Ovary (tissue), 9 donors: ENCODE results near the gene RABL2B. TPM values are rescaled to one million over a fixed set of nuclear protein-coding genes. Genes with fewer than 3 reads are reported as not detected.

Experiments
- DNase-seq, 5 donors: peaks; one replicate each; pipeline ENCODE4 v3.0.0-alpha.2; 2019 to 2020
- H3K27ac ChIP-seq, 2 donors: fragments of 200-600 bp; one replicate each; pipeline versions ENCODE4 v1.5.1 to v1.8.0; 2019 to 2022
- H3K27me3 ChIP-seq: fragments of 200-600 bp; one replicate; pipeline ENCODE4 v1.8.0; 2022
- H3K36me3 ChIP-seq: fragments of 200-600 bp; sonication (generic); one replicate; pipeline ENCODE4 v1.5.1; 2019
- H3K4me1 ChIP-seq: one replicate; pipeline ENCODE4 v1.8.1; 2013; ENCODE audit warnings: mild to moderate bottlenecking, moderate library complexity; ENCODE audit not compliant: insufficient read depth
- H3K4me3 ChIP-seq: fragments of 200-600 bp; sonication (generic); one replicate; pipeline ENCODE4 v1.5.1; 2017
- H3K9me3 ChIP-seq, 2 donors: fragments of 200-600 bp in 1 of 2; sonication (generic) in 1 of 2; one replicate each; pipeline versions ENCODE4 v1.5.1 to v1.8.1; 2013 to 2019; ENCODE audit warnings: mild to moderate bottlenecking in 1 of 2, moderate library complexity in 1 of 2
- CTCF ChIP-seq, 3 donors: fragments of 450-650 bp in 2 of 3; fragments of 200-600 bp in 1 of 3; IDR thresholded peaks; one replicate each; pipeline versions ENCODE4 v1.5.1 to v1.8.0; 2016 to 2022; ENCODE audit warnings: antibody characterized with exemption in 3 of 3, mild to moderate bottlenecking in 1 of 3
- EP300 ChIP-seq: sonication (generic); formaldehyde crosslinking; IDR thresholded peaks from one replicate; pipeline ENCODE4 v1.6.1; 2017; ENCODE audit warnings: antibody characterized with exemption
- POLR2A ChIP-seq: fragments of 450-650 bp; IDR thresholded peaks from one replicate; pipeline ENCODE4 v1.6.1; 2017; ENCODE audit warnings: antibody characterized with exemption, mild to moderate bottlenecking, moderate library complexity
- WGBS, 3 donors: extraction: QIAGEN DNeasy Blood & Tissue Kit in 1 of 3; methylation state at CpG; one replicate each; pipeline versions ENCODE4 v1.1.5 to v1.1.7; 2013 to 2017; 5-methylcytosine and 5-hydroxymethylcytosine counted together
- intact Hi-C, 4 donors: fragments of 100-400 bp; cut with DNase I; formaldehyde crosslinking; loops; one replicate each; pipeline versions ENCODE4 v1.11.0 to v1.15.1; 2022 to 2023
- polyA plus RNA-seq, 2 donors: library from polyadenylated mRNA; stranded (reverse); fragments of 200-250 nt in 1 of 2; fragments of 350-450 nt in 1 of 2; fragmentation: Illumina TruSeq in 1 of 2; extraction: RNeasy Lipid Tissue Mini Kit (QIAGEN cat#74804) in 1 of 2; gene quantifications; one replicate each; pipeline ENCODE4 v1.2.3, GENCODE V29; 2013 to 2014
- total RNA-seq, 7 donors: library from RNA; depleted of rRNA in 2 of 7; stranded (reverse); fragments of >200 nt in 2 of 7; fragmentation: NEBNext Ultra II Directional in 3 of 7; extraction: Animal tissue kit (Norgen Biotek cat#: 25700) in 3 of 7; gene quantifications; one replicate each; pipeline versions ENCODE4 v1.1.0 to v1.2.4, GENCODE V29; 2016 to 2023
- donor health status: DM: no; HTN: no; CAD: no; lungs with moderate emphysema.
- donor health status: DM: no; HTN: no; CAD: no.
- donor health status: Bipolar disorder and iron deficiency.
- donor health status: DM: yes; HTN: yes; CAD: no.
- donor health status: DM: no; HTN: no; CAD: no.
- donor health status: DM: yes; HTN: yes; CAD: no.

RABL2B gene
- total and polyA plus RNA-seq, 9 donors, result 15.6 to 50.8 (median 28.4) TPM

- Histone ChIP-seq H3K4me1 (no peaks in the 10 kb centered on the region), H3K27me3 (no peaks in the 10 kb centered on the region), H3K9me3 (no peaks in the 10 kb centered on the region), H3K4me3 (no peak overlapping the region), H3K27ac (no peak overlapping the region), H3K36me3 (no peaks in the 10 kb centered on the region)
- 73 to 75% (median 73%) methylated on average over 12 of the region's 12 CpGs for WGBS, 3 donors
- intact Hi-C loops, result no loop called here
- DNase-seq, result peak in 3 of 5 donors; percentile 3 to 21 (median 9)
- TF ChIP-seq POLR2A, result no peak
- no peak for TF ChIP-seq CTCF (IDR thresholded peaks at IDR 0.05)
- TF ChIP-seq EP300, result no peak
Measured at GRCh38 chr22:50732681-50733080, 50.8 kb downstream of the RABL2B start.

GRCh38 chr22:50731811-50732624 lies 51.4 kb downstream of the RABL2B start:
- intact Hi-C loops, result no loop called here
- peak in 3 of 5 donors; percentile 28 to 57 (median 31) for DNase-seq
- Histone ChIP-seq H3K4me1 (no peaks in the 10 kb centered on the region), H3K9me3 (no peaks in the 10 kb centered on the region), H3K27me3 (no peaks in the 10 kb centered on the region), H3K36me3 (no peaks in the 10 kb centered on the region), H3K4me3 (no peak overlapping the region), H3K27ac (no peak overlapping the region)
- TF ChIP-seq EP300 (no peak), CTCF (IDR thresholded peaks at IDR 0.05) (peak in 1 of 3 donors; percentile 27)
- 30 to 43% (median 41%) methylated on average over 29 to 32 of the region's 32 CpGs for WGBS, 3 donors

- TF ChIP-seq EP300, result no peak
- TF ChIP-seq CTCF (IDR thresholded peaks at IDR 0.05), result no peak
- no peak for TF ChIP-seq POLR2A
- Histone ChIP-seq H3K27ac (no peak overlapping the region), H3K9me3 (no peaks in the 10 kb centered on the region), H3K4me3 (no peak overlapping the region), H3K4me1 (no peaks in the 10 kb centered on the region), H3K36me3 (no peaks in the 10 kb centered on the region), H3K27me3 (no peaks in the 10 kb centered on the region)
- intact Hi-C loops, result no loop called here
- 55 to 67% (median 58%) methylated on average over 59 to 76 of the region's 76 CpGs for WGBS, 3 donors
- peak in 3 of 5 donors; percentile 16 to 31 (median 18) for DNase-seq
Measured at GRCh38 chr22:50730941-50731661, 52.3 kb downstream of the RABL2B start.

GRCh38 chr22:50730013-50730891 lies 53.2 kb downstream of the RABL2B start:
- Histone ChIP-seq H3K4me3 (no peak overlapping the region), H3K9me3 (no peaks in the 10 kb centered on the region), H3K27me3 (no peaks in the 10 kb centered on the region), H3K4me1 (no peaks in the 10 kb centered on the region), H3K36me3 (no peaks in the 10 kb centered on the region), H3K27ac (no peak overlapping the region)
- intact Hi-C loops, result no loop called here
- 55 to 64% (median 64%) methylated on average over 42 to 54 of the region's 54 CpGs for WGBS, 3 donors
- peak in 3 of 5 donors; percentile 9 to 29 (median 14) for DNase-seq
- TF ChIP-seq CTCF (IDR thresholded peaks at IDR 0.05) (no peak), POLR2A (no peak), EP300 (no peak)
